ENCODE data around the gene HCK. TPM values are rescaled to one million over a fixed set of nuclear protein-coding genes. Genes with fewer than 3 reads are reported as not detected.

HCK gene
- total RNA-seq, 1 donor from 2014 or later = 0.54 TPM

GRCh38 chr20:32062776-32063170 is 10.7 kb downstream of the HCK start:
- no peak overlapping the region for H3K4me3 Mint-ChIP-seq (ENCODE audit: unreplicated experiment)
- H3K9me3 Mint-ChIP-seq (ENCODE audit: unreplicated experiment) = no peaks in the 10 kb centered on the region
- peaks cover 3% of the 10 kb centered on the region for H3K27me3 Mint-ChIP-seq (ENCODE audit: unreplicated experiment)
- H3K36me3 Mint-ChIP-seq (ENCODE audit: low read depth, unreplicated experiment) = no peaks in the 10 kb centered on the region
- no peak for TF ChIP-seq CTCF (IDR thresholded peaks at IDR 0.05; ENCODE audit: unreplicated experiment)
- no peak overlapping the region for H3K27ac Mint-ChIP-seq (ENCODE audit: unreplicated experiment)
- DNase-seq (ENCODE audit: low spot score) = no peak
- H3K4me1 Mint-ChIP-seq (ENCODE audit: unreplicated experiment) = peaks cover 7% of the 10 kb centered on the region

GRCh38 chr20:32063695-32064094 is 11.7 kb downstream of the HCK start:
- no peaks in the 10 kb centered on the region for H3K36me3 Mint-ChIP-seq (ENCODE audit: low read depth, unreplicated experiment)
- no peak overlapping the region for H3K4me3 Mint-ChIP-seq (ENCODE audit: unreplicated experiment)
- peaks cover 3% of the 10 kb centered on the region for H3K27me3 Mint-ChIP-seq (ENCODE audit: unreplicated experiment)
- TF ChIP-seq CTCF (IDR thresholded peaks at IDR 0.05; ENCODE audit: unreplicated experiment) = no peak
- peaks cover 7% of the 10 kb centered on the region for H3K4me1 Mint-ChIP-seq (ENCODE audit: unreplicated experiment)
- H3K9me3 Mint-ChIP-seq (ENCODE audit: unreplicated experiment) = no peaks in the 10 kb centered on the region
- DNase-seq (ENCODE audit: low spot score) = no peak
- no peak overlapping the region for H3K27ac Mint-ChIP-seq (ENCODE audit: unreplicated experiment)

GRCh38 chr20:32064667-32065066 is 12.6 kb downstream of the HCK start:
- H3K4me3 Mint-ChIP-seq (ENCODE audit: unreplicated experiment) = no peak overlapping the region
- no peak overlapping the region for H3K27ac Mint-ChIP-seq (ENCODE audit: unreplicated experiment)
- peaks cover 7% of the 10 kb centered on the region for H3K4me1 Mint-ChIP-seq (ENCODE audit: unreplicated experiment)
- DNase-seq (ENCODE audit: low spot score) = no peak
- TF ChIP-seq CTCF (IDR thresholded peaks at IDR 0.05; ENCODE audit: unreplicated experiment) = no peak
- no peaks in the 10 kb centered on the region for H3K9me3 Mint-ChIP-seq (ENCODE audit: unreplicated experiment)
- peaks cover 2% of the 10 kb centered on the region for H3K27me3 Mint-ChIP-seq (ENCODE audit: unreplicated experiment)
- H3K36me3 Mint-ChIP-seq (ENCODE audit: low read depth, unreplicated experiment) = no peaks in the 10 kb centered on the region

- peaks cover 3% of the 10 kb centered on the region for H3K4me1 Mint-ChIP-seq (ENCODE audit: unreplicated experiment)
- no peak overlapping the region for H3K4me3 Mint-ChIP-seq (ENCODE audit: unreplicated experiment)
- DNase-seq (ENCODE audit: low spot score) = no peak
- no peaks in the 10 kb centered on the region for H3K9me3 Mint-ChIP-seq (ENCODE audit: unreplicated experiment)
- no peak overlapping the region for H3K27ac Mint-ChIP-seq (ENCODE audit: unreplicated experiment)
- peaks cover 2% of the 10 kb centered on the region for H3K27me3 Mint-ChIP-seq (ENCODE audit: unreplicated experiment)
- TF ChIP-seq CTCF (IDR thresholded peaks at IDR 0.05; ENCODE audit: unreplicated experiment) = no peak
- H3K36me3 Mint-ChIP-seq (ENCODE audit: low read depth, unreplicated experiment) = no peaks in the 10 kb centered on the region
Observed at GRCh38 chr20:32067234-32067821, 15.3 kb downstream of the HCK start.

- Mint-ChIP-seq H3K36me3 (ENCODE audit: low read depth, unreplicated experiment) (no peaks in the 10 kb centered on the region), H3K27me3 (ENCODE audit: unreplicated experiment) (peaks cover 4% of the 10 kb centered on the region), H3K9me3 (ENCODE audit: unreplicated experiment) (no peaks in the 10 kb centered on the region), H3K4me1 (ENCODE audit: unreplicated experiment) (no peaks in the 10 kb centered on the region), H3K27ac (ENCODE audit: unreplicated experiment) (no peak overlapping the region), H3K4me3 (ENCODE audit: unreplicated experiment) (no peak overlapping the region)
- DNase-seq (ENCODE audit: low spot score) = no peak
- no peak for TF ChIP-seq CTCF (IDR thresholded peaks at IDR 0.05; ENCODE audit: unreplicated experiment)
Observed at GRCh38 chr20:32068174-32068573, 16.1 kb downstream of the HCK start.
